ENCODE data around the gene LRP6. TPM values are rescaled to one million over a fixed set of nuclear protein-coding genes. Genes with fewer than 3 reads are reported as not detected.

LRP6 gene
- total and polyA plus RNA-seq, 2 of the 13 experiments (the other 11 are each of a cell fraction or from before 2014, with no cell fraction given): 33.8 to 42.0 TPM

DNA sequence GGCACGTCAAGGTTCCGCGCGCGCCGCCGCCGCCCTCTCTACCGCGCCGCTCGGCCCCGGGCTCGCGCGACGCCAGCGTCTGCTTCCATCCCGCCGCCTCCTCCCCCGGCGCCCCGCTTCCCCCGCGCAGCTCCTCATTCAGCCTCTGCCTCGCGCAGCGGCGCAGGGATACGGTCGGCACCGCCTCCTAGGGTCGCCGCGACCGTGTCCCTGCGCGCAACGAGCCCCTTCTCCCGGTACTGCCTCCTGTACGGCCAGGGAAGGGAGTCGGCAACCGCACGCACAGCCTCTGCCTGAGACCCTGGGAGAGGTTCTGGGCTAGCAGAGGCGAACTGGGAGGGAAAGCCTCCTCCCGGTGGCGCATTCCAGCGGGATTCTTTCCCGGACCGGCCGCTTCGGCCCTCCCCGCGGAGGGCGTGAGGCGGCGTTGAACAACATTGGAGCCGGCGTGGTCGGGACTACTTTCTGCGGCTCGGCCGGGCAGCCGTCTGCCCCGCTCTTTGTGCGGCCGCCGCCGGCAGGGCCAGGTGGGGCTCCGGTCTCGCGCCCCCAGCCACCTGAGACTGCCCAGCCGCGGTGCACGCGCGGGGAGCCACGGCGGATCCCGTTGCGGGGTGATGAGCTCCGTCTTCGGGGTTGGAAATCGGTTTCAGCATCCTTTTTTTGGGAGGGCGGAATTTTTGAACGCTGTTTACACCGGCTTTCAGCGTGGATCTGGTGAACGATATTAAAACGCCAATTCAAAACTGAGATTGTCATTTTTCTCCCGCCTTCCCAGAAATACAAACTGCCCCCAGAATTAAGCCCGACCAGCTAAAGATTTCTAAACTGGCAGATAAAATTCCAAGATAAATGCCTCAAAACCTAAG lies at the start of gene LRP6 (continued):
- TF ChIP-seq, protein P1, sequence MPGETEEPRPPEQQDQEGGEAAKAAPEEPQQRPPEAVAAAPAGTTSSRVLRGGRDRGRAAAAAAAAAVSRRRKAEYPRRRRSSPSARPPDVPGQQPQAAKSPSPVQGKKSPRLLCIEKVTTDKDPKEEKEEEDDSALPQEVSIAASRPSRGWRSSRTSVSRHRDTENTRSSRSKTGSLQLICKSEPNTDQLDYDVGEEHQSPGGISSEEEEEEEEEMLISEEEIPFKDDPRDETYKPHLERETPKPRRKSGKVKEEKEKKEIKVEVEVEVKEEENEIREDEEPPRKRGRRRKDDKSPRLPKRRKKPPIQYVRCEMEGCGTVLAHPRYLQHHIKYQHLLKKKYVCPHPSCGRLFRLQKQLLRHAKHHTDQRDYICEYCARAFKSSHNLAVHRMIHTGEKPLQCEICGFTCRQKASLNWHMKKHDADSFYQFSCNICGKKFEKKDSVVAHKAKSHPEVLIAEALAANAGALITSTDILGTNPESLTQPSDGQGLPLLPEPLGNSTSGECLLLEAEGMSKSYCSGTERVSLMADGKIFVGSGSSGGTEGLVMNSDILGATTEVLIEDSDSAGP (CRISPR knock-in tag; IDR thresholded peaks at IDR 0.05; ENCODE audit: borderline replicate concordance): peak; percentile 98
- no peak for TF ChIP-seq NFE2L2 (IDR thresholded peaks at IDR 0.05; ENCODE audit: low read length)
- TF ChIP-seq ZNF773 (CRISPR knock-in tag; IDR thresholded peaks at IDR 0.05; ENCODE audit: borderline replicate concordance): 0 out of 2 replicates have a peak, but pooled peaks have one; percentile 5
- TF ChIP-seq, protein P2, sequence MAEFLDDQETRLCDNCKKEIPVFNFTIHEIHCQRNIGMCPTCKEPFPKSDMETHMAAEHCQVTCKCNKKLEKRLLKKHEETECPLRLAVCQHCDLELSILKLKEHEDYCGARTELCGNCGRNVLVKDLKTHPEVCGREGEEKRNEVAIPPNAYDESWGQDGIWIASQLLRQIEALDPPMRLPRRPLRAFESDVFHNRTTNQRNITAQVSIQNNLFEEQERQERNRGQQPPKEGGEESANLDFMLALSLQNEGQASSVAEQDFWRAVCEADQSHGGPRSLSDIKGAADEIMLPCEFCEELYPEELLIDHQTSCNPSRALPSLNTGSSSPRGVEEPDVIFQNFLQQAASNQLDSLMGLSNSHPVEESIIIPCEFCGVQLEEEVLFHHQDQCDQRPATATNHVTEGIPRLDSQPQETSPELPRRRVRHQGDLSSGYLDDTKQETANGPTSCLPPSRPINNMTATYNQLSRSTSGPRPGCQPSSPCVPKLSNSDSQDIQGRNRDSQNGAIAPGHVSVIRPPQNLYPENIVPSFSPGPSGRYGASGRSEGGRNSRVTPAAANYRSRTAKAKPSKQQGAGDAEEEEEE (CRISPR knock-in tag; IDR thresholded peaks at IDR 0.05; ENCODE audit: borderline replicate concordance): 0 out of 2 replicates have a peak, but pooled peaks have one; percentile 83
- no peak for TF ChIP-seq ZFAT (CRISPR knock-in tag; conservative IDR thresholded peaks at IDR 0.05)
- TF ChIP-seq ZBTB34 (CRISPR knock-in tag; IDR thresholded peaks at IDR 0.05): peak; percentile 81
- peak; percentile 99 for TF ChIP-seq MED8 (CRISPR knock-in tag; IDR thresholded peaks at IDR 0.05; ENCODE audit: insufficient replicate concordance)
- TF ChIP-seq SUZ12 (IDR thresholded peaks at IDR 0.05; ENCODE audit: low read depth, low read length): no peak
- peak; percentile 92 for TF ChIP-seq SMYD3 (CRISPR knock-in tag; IDR thresholded peaks at IDR 0.05)
- TF ChIP-seq GPN1 (CRISPR knock-in tag; IDR thresholded peaks at IDR 0.05; ENCODE audit: borderline replicate concordance): no peak
- TF ChIP-seq SOX5 (CRISPR knock-in tag; IDR thresholded peaks at IDR 0.05; ENCODE audit: borderline replicate concordance): peak; percentile 59
- TF ChIP-seq MATR3 (CRISPR knock-in tag; IDR thresholded peaks at IDR 0.05): no peak
- TF ChIP-seq ZNF563 (CRISPR knock-in tag; IDR thresholded peaks at IDR 0.05): peak; percentile 99
- TF ChIP-seq ZNF264 (CRISPR knock-in tag; IDR thresholded peaks at IDR 0.05): peak; percentile 56
- TF ChIP-seq, protein P3, sequence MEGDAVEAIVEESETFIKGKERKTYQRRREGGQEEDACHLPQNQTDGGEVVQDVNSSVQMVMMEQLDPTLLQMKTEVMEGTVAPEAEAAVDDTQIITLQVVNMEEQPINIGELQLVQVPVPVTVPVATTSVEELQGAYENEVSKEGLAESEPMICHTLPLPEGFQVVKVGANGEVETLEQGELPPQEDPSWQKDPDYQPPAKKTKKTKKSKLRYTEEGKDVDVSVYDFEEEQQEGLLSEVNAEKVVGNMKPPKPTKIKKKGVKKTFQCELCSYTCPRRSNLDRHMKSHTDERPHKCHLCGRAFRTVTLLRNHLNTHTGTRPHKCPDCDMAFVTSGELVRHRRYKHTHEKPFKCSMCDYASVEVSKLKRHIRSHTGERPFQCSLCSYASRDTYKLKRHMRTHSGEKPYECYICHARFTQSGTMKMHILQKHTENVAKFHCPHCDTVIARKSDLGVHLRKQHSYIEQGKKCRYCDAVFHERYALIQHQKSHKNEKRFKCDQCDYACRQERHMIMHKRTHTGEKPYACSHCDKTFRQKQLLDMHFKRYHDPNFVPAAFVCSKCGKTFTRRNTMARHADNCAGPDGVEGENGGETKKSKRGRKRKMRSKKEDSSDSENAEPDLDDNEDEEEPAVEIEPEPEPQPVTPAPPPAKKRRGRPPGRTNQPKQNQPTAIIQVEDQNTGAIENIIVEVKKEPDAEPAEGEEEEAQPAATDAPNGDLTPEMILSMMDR (CRISPR knock-in tag; IDR thresholded peaks at IDR 0.05): peak; percentile 31; the same call in 1 of the 2 replicates
- TF ChIP-seq FUBP1 (CRISPR knock-in tag; IDR thresholded peaks at IDR 0.05; ENCODE audit: borderline replicate concordance): no peak
- peak; percentile 94 for TF ChIP-seq YEATS4 (CRISPR knock-in tag; IDR thresholded peaks at IDR 0.05; ENCODE audit: borderline replicate concordance)
- peak; percentile 95 for TF ChIP-seq ZNF333 (CRISPR knock-in tag; IDR thresholded peaks at IDR 0.05; ENCODE audit: borderline replicate concordance)
- TF ChIP-seq ZNF720 (CRISPR knock-in tag; IDR thresholded peaks at IDR 0.05): no peak
- TF ChIP-seq NRL (CRISPR knock-in tag; IDR thresholded peaks at IDR 0.05; ENCODE audit: borderline replicate concordance): peak; percentile 97

Data from HepG2 (cell line).